Measurements from ENCODE around the gene RNASEL.

DNA sequence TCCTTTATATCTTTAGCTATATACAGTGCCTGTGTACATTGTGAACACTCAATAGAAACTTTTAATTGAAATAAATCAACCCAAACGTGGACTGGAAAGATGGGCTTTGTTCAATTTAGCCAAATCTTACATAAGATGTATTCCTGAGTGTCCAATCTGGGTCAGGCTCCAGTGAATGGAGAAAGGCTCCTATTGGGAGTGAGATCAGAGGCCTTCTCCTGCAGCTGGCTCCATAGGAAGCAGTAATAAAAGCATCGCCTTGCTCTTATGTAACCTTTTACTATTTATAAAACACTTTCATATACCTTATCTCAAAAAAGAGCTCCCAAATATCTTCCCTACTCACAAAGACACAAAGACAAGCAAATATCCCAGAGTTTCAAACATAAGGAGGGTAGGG lies 40.0 kb upstream of the RNASEL start:
- TF ChIP-seq CTCF (IDR thresholded peaks at IDR 0.05; ENCODE audit: low read length) = no peak
- TF ChIP-seq EZH2 (IDR thresholded peaks at IDR 0.05; ENCODE audit: borderline replicate concordance, low read length) = no peak

All from OCI-LY1 (cell line).